Smooth muscle cell (in vitro differentiated cells): ENCODE data around the gene RMDN2. TPM values are rescaled to one million over a fixed set of nuclear protein-coding genes. Genes with fewer than 3 reads are reported as not detected.

Experiments
- DNase-seq: peaks from one replicate; lab custom pipeline; 2025; ENCODE audit not compliant: unreplicated experiment; lab: John Stamatoyannopoulos, UW
- H2AFZ ChIP-seq: fragments of 200-600 bp; sonication (generic); 2 replicates; pipeline ENCODE4 v1.6.0; 2016; ENCODE audit warnings: antibody characterized with exemption, low read depth, mild to moderate bottlenecking
- H3F3A ChIP-seq: fragments of 200-600 bp; sonication (generic); 2 replicates; pipeline ENCODE4 v1.6.0; 2017; ENCODE audit warnings: antibody characterized with exemption, low read depth
- H3K27ac ChIP-seq: fragments of 200-600 bp; sonication (generic); 2 replicates; pipeline ENCODE4 v1.5.1; 2016; ENCODE audit warnings: low read depth, mild to moderate bottlenecking
- H3K27me3 ChIP-seq: fragments of 200-600 bp; sonication (generic); 2 replicates; pipeline ENCODE4 v1.6.1; 2016; ENCODE audit warnings: low read depth, mild to moderate bottlenecking
- H3K36me3 ChIP-seq: fragments of 200-600 bp; sonication (generic); 2 replicates; pipeline ENCODE4 v1.5.1; 2016; ENCODE audit warnings: low read depth
- H3K4me1 ChIP-seq: fragments of 200-600 bp; sonication (generic); 2 replicates; pipeline ENCODE4 v1.5.1; 2016; ENCODE audit warnings: low read depth
- H3K4me2 ChIP-seq: fragments of 200-600 bp; sonication (generic); 2 replicates; pipeline ENCODE4 v1.6.0; 2016; ENCODE audit warnings: mild to moderate bottlenecking
- H3K4me3 ChIP-seq: fragments of 200-600 bp; sonication (generic); 2 replicates; pipeline ENCODE4 v1.5.1; 2016; ENCODE audit warnings: mild to moderate bottlenecking
- H3K79me2 ChIP-seq: fragments of 200-600 bp; sonication (generic); 2 replicates; pipeline ENCODE4 v1.6.0; 2016; ENCODE audit warnings: low read depth, mild to moderate bottlenecking
- H3K9ac ChIP-seq: fragments of 200-600 bp; sonication (generic); 2 replicates; pipeline ENCODE4 v1.6.0; 2016; ENCODE audit warnings: low read depth
- H3K9me3 ChIP-seq: fragments of 200-600 bp; sonication (generic); replicated peaks from 2 replicates; pipeline ENCODE4 v1.5.1; 2016; ENCODE audit warnings: low read depth
- H4K20me1 ChIP-seq: fragments of 200-600 bp; sonication (generic); 2 replicates; pipeline ENCODE4 v1.6.0; 2016; ENCODE audit warnings: low read depth
- CTCF ChIP-seq: fragments of 200-600 bp; sonication (generic); IDR thresholded peaks from 2 replicates; pipeline ENCODE4 v1.5.1; 2017; ENCODE audit warnings: borderline replicate concordance, mild to moderate bottlenecking, antibody characterized with exemption; ENCODE audit not compliant: insufficient read depth, poor library complexity, severe bottlenecking
- WGBS: methylation state at CpG from one replicate; pipeline ENCODE4 v1.1.7; 2016; ENCODE audit warnings: low lambda C conversion rate; 5-methylcytosine and 5-hydroxymethylcytosine counted together
- polyA plus RNA-seq: library from polyadenylated mRNA; unstranded; fragments of >200 nt; fragmentation: Nextera tagmentation; extraction: Ambion mirVana; gene quantifications from 2 replicates; pipeline ENCODE4 v1.2.1, GENCODE V29; 2016
- total RNA-seq: library from RNA; depleted of rRNA; stranded (reverse); fragments of >200 nt; gene quantifications from 2 replicates; pipeline ENCODE4 v1.2.3, GENCODE V29; 2014

Gene RMDN2
- total and polyA plus RNA-seq, 2 experiments from 2014 or later, result 5.0 to 5.6 TPM

GRCh38 chr2:38045811-38046210 is 120.7 kb downstream of the RMDN2 start:
- 51% methylated on average over 4 of the region's 4 CpGs for WGBS
- H3K27ac ChIP-seq, result peak overlapping the region; percentile 24

GRCh38 chr2:38056216-38056615 is 131.1 kb downstream of the RMDN2 start:
- H2AFZ ChIP-seq, result no peak overlapping the region
- H3K79me2 ChIP-seq, result no peaks in the 10 kb centered on the region
- H4K20me1 ChIP-seq, result no peaks in the 10 kb centered on the region
- H3K27ac ChIP-seq, result no peak overlapping the region
- H3K9me3 ChIP-seq, result no peaks in the 10 kb centered on the region
- no peak overlapping the region for H3K4me2 ChIP-seq
- no peaks in the 10 kb centered on the region for H3F3A ChIP-seq
- H3K4me3 ChIP-seq, result no peak overlapping the region
- no peaks in the 10 kb centered on the region for H3K27me3 ChIP-seq
- no peak for DNase-seq
- H3K9ac ChIP-seq, result no peak overlapping the region
- TF ChIP-seq CTCF, result no peak
- no peaks in the 10 kb centered on the region for H3K4me1 ChIP-seq
- no peaks in the 10 kb centered on the region for H3K36me3 ChIP-seq
- WGBS, result 85% methylated on average over 3 of the region's 3 CpGs

More at GRCh38 chr2:38045811-38046210, 120.7 kb downstream of the RMDN2 start:
- no peak for DNase-seq
- Histone ChIP-seq H3K79me2 (no peaks in the 10 kb centered on the region), H3K4me2 (no peak overlapping the region), H3K4me3 (no peak overlapping the region), H3K9ac (no peak overlapping the region), H3K9me3 (no peaks in the 10 kb centered on the region), H3K27me3 (no peaks in the 10 kb centered on the region), H3F3A (no peaks in the 10 kb centered on the region), H3K4me1 (no peaks in the 10 kb centered on the region), H3K36me3 (no peaks in the 10 kb centered on the region), H4K20me1 (no peaks in the 10 kb centered on the region), H2AFZ (peak overlapping the region; percentile 17)
- TF ChIP-seq CTCF, result no peak

GRCh38 chr2:38057651-38058410 is 132.7 kb downstream of the RMDN2 start:
- Histone ChIP-seq H3K9me3 (no peaks in the 10 kb centered on the region), H3K27ac (no peak overlapping the region), H3K4me3 (no peak overlapping the region), H4K20me1 (no peaks in the 10 kb centered on the region), H3K36me3 (no peaks in the 10 kb centered on the region), H3K4me2 (no peak overlapping the region), H2AFZ (no peak overlapping the region), H3K4me1 (no peaks in the 10 kb centered on the region), H3K9ac (no peak overlapping the region), H3F3A (no peaks in the 10 kb centered on the region), H3K27me3 (no peaks in the 10 kb centered on the region), H3K79me2 (no peaks in the 10 kb centered on the region)
- 71% methylated on average over 3 of the region's 3 CpGs for WGBS
- no peak for DNase-seq
- no peak for TF ChIP-seq CTCF
